ENCODE measurements around the gene RBM43.

DNA sequence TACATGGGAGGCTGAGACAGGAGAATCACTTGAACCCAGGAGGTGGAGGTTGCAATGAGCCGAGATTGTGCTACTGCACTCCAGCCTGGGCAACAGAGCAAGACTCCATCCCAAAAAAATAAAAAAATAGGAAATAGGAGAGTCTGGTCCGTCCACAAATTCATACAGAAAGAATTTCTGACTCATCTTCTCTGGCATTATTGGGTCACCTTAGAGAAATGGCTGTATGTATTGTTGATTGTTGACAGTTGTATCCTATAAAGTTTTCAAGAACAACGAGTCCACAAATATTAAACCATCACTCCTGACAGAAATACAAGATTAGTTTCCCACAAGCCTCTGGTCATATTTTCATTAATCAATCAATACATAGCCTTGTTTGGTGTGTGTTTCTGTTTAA, 20.4 kb downstream of the RBM43 start:
- no peak for TF ChIP-seq POLR2A (IDR thresholded peaks at IDR 0.05)
- no peak for TF ChIP-seq CTCF (IDR thresholded peaks at IDR 0.05)
- no peak for TF ChIP-seq POLR2AphosphoS5 (IDR thresholded peaks at IDR 0.05)
- TF ChIP-seq EP300 (IDR thresholded peaks at IDR 0.05) = no peak
